ENCODE results near the gene GLS2.

GLS2 gene

GRCh38 chr12:56477521-56478225 is 10.3 kb downstream of the GLS2 start:
- Histone ChIP-seq H3K27ac (replicated peaks) (no peak overlapping the region), H3K27me3 (ENCODE audit: insufficient read depth, poor library complexity, severe bottlenecking) (no peaks in the 10 kb centered on the region), H3K4me3 (replicated peaks; ENCODE audit: insufficient read depth, low read length) (no peak overlapping the region)
- DNase-seq (ENCODE audit: low read depth in 1 of 2, low spot score in 1 of 2) = no peak
- TF ChIP-seq CTCF (IDR thresholded peaks at IDR 0.05; ENCODE audit: insufficient read depth, low read length) = no peak
- TF ChIP-seq SPI1 (IDR thresholded peaks at IDR 0.05; ENCODE audit: borderline replicate concordance, low read depth) = no peak
- TF ChIP-seq, protein P1, sequence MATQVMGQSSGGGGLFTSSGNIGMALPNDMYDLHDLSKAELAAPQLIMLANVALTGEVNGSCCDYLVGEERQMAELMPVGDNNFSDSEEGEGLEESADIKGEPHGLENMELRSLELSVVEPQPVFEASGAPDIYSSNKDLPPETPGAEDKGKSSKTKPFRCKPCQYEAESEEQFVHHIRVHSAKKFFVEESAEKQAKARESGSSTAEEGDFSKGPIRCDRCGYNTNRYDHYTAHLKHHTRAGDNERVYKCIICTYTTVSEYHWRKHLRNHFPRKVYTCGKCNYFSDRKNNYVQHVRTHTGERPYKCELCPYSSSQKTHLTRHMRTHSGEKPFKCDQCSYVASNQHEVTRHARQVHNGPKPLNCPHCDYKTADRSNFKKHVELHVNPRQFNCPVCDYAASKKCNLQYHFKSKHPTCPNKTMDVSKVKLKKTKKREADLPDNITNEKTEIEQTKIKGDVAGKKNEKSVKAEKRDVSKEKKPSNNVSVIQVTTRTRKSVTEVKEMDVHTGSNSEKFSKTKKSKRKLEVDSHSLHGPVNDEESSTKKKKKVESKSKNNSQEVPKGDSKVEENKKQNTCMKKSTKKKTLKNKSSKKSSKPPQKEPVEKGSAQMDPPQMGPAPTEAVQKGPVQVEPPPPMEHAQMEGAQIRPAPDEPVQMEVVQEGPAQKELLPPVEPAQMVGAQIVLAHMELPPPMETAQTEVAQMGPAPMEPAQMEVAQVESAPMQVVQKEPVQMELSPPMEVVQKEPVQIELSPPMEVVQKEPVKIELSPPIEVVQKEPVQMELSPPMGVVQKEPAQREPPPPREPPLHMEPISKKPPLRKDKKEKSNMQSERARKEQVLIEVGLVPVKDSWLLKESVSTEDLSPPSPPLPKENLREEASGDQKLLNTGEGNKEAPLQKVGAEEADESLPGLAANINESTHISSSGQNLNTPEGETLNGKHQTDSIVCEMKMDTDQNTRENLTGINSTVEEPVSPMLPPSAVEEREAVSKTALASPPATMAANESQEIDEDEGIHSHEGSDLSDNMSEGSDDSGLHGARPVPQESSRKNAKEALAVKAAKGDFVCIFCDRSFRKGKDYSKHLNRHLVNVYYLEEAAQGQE (IDR thresholded peaks at IDR 0.05; ENCODE audit: insufficient replicate concordance, low read depth) = no peak
- no peak for TF ChIP-seq POLR2AphosphoS5 (IDR thresholded peaks at IDR 0.05; ENCODE audit: low read depth)
- no peak for TF ChIP-seq GABPA (IDR thresholded peaks at IDR 0.05; ENCODE audit: low read depth)

GRCh38 chr12:56476972-56477432 is 11.0 kb downstream of the GLS2 start:
- no peak overlapping the region for H3K27ac ChIP-seq (replicated peaks)
- no peaks in the 10 kb centered on the region for H3K27me3 ChIP-seq (ENCODE audit: insufficient read depth, poor library complexity, severe bottlenecking)
- no peak overlapping the region for H3K4me3 ChIP-seq (replicated peaks; ENCODE audit: insufficient read depth, low read length)
- DNase-seq (ENCODE audit: low read depth in 1 of 2, low spot score in 1 of 2) = no peak
- TF ChIP-seq POLR2AphosphoS5 (IDR thresholded peaks at IDR 0.05; ENCODE audit: low read depth) (no peak), SPI1 (IDR thresholded peaks at IDR 0.05; ENCODE audit: borderline replicate concordance, low read depth) (no peak), GABPA (IDR thresholded peaks at IDR 0.05; ENCODE audit: low read depth) (no peak), CTCF (IDR thresholded peaks at IDR 0.05; ENCODE audit: insufficient read depth, low read length) (no peak)
- TF ChIP-seq, protein P1 (IDR thresholded peaks at IDR 0.05; ENCODE audit: insufficient replicate concordance, low read depth) = no peak

DNA sequence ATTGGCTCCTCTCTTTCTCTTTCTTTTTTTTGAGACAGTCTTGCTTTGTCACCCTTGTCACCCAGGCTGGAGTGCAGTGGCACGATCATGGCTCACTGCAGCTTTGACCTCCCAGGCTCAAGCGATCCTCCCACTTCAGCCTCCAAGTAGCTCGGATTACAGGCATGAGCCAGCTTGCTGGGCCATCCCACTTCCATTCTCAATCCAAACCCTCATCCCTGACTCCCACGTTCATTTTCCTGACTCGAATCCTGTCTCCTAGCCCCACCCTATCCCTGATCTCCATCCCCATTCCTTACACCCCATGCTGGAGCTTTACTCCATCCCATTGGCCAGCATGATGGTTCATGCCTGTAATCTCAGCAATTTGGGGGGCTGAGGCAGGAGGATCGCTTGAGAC is 11.8 kb downstream of the GLS2 start:
- no peak overlapping the region for H3K27ac ChIP-seq (replicated peaks)
- no peak for DNase-seq (ENCODE audit: low read depth in 1 of 2, low spot score in 1 of 2)
- H3K4me3 ChIP-seq (replicated peaks; ENCODE audit: insufficient read depth, low read length) = no peak overlapping the region
- H3K27me3 ChIP-seq (ENCODE audit: insufficient read depth, poor library complexity, severe bottlenecking) = no peaks in the 10 kb centered on the region
- TF ChIP-seq, protein P1 (IDR thresholded peaks at IDR 0.05; ENCODE audit: insufficient replicate concordance, low read depth) = no peak
- no peak for TF ChIP-seq CTCF (IDR thresholded peaks at IDR 0.05; ENCODE audit: insufficient read depth, low read length)
- TF ChIP-seq POLR2AphosphoS5 (IDR thresholded peaks at IDR 0.05; ENCODE audit: low read depth) = no peak
- TF ChIP-seq GABPA (IDR thresholded peaks at IDR 0.05; ENCODE audit: low read depth) = no peak
- TF ChIP-seq SPI1 (IDR thresholded peaks at IDR 0.05; ENCODE audit: borderline replicate concordance, low read depth) = no peak

All from HL-60 (cell line).